SKM-1 treated with dmso at 0.1 percent for 144 hours (cell line): Measurements from ENCODE around the gene KIAA1586.
A peak's percentile ranks its signal among the peaks of the same experiment; 100 is the strongest.
"Not testable (repeated sequence)": the region's sequence is repeated elsewhere in the genome, so short reads cannot be mapped to it uniquely, and the experiment has no call there.

Experiments used
- DNase-seq: peaks from one replicate; lab custom pipeline; 2025; ENCODE audit not compliant: unreplicated experiment; lab: John Stamatoyannopoulos, UW

The KIAA1586 gene, protein sequence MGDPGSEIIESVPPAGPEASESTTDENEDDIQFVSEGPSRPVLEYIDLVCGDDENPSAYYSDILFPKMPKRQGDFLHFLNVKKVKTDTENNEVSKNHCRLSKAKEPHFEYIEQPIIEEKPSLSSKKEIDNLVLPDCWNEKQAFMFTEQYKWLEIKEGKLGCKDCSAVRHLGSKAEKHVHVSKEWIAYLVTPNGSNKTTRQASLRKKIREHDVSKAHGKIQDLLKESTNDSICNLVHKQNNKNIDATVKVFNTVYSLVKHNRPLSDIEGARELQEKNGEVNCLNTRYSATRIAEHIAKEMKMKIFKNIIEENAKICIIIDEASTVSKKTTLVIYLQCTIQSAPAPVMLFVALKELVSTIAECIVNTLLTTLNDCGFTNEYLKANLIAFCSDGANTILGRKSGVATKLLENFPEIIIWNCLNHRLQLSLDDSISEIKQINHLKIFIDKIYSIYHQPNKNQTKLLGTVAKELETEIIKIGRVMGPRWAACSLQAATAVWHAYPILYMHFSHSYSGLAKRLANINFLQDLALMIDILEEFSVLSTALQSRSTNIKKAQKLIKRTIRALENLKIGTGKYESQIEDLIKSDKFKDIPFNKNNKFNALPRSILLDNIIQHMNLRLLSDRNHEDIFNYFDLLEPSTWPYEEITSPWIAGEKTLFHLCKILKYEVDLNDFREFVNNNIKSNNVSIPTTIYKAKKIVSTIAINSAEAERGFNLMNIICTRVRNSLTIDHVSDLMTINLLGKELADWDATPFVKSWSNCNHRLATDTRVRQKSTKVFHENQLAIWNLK

DNA sequence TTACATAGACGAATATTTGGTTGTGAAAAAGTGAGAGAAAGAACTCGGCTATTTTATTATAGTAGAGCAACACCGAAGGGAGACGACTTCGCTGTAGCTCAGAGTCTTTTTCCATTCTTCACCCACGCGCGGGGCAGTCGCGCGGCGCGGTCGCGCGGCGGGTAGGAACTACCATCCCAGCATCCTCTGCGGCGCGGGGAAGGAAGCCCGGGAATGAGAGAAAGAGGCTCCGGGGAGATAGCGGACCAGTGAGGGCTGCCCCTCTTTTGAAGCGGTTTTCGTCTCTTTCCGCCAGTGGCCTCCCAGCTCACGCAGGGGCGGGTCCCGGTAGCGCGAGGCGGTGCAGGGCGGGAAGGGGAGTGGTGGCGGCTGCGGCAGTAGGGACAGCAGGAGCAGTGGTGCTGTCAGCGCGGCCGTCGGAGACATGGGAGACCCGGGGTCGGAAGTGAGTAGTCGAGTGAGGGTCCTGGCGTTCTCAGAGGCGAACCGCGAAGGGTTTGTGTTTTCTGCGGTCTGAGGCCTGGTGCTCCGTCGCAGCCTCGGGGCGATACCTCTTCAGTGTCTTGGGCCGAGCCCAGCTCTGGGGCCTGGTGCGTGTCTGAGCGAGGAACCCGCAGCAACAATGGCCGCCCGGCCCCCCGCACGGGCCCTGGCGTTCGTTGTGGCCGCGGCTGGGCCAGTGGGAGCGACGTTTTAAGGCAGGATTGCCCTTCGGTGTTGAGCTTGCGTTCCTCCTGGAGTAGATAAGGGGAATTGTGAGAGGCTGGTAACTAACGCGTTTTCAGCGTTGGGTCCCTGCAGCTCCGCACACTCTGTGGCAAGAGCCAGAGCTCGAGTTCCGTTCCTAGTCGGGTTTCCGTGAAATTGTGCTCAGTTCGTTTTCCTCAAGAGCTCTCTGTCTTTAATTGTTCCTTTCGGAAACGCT lies at the start of gene KIAA1586:
TSS of gene KIAA1586 (plus strand) at position 362 of the 925 bp plus-strand sequence. CDS start at position 425, 63 bp downstream.
- peak; percentile 91 for DNase-seq

DNA sequence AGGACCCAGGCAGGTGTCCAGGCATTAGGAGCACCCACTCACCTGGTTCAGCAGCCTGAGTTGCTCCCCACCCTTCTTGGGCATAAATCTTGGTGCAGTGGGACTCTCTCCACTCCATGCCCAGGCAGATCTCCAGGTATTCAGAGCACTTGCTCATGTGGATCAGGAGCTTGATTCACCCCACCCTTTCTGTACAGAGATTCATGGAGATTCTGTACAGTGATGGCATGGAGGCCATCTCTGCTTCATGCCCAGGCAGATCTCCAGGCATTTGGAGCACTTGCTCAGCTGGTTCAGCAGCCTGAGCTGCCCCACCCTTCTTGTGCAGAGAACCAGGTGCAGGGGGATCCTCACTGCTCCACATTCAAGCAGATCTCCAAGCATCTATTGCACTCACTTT lies 47.4 kb upstream of the KIAA1586 start:
- no peak for DNase-seq

DNA sequence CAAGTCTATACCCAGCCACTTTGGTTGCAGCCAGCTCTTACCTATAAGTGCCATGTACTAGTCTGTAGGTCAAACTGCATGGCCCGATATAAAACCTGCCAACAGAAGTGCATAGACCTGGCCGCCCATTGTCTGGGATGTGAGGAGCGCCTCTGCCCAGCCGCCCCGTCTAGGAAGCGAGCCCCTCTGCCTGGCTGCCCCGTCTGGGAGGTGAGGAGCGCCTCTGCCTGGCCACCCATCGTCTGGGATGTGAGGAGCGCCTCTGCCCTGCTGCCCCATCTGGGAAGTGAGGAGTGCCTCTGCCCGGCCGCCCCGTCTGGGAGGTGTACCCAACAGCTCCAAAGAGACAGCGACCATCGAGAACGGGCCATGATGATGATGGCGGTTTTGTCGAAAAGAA lies 46.7 kb upstream of the KIAA1586 start:
- not testable (repeated sequence) for DNase-seq

DNA sequence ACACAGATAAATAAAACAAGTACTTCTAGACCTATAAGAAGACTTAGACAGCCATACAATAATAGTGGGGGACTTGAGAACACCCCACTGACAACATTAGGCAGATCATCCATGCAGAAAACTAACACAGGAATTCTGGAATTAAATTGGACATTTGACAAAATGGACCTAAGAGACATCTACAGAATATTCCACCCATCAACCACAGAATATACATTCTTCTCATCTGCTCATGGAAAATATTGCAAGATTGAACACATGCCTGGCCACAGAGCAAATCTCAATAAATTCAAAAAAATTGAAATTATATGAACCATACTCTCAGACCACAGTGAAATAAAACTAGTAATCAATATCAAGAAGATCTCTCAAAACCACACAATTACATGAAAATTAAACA lies 44.3 kb upstream of the KIAA1586 start:
- DNase-seq = no peak

DNA sequence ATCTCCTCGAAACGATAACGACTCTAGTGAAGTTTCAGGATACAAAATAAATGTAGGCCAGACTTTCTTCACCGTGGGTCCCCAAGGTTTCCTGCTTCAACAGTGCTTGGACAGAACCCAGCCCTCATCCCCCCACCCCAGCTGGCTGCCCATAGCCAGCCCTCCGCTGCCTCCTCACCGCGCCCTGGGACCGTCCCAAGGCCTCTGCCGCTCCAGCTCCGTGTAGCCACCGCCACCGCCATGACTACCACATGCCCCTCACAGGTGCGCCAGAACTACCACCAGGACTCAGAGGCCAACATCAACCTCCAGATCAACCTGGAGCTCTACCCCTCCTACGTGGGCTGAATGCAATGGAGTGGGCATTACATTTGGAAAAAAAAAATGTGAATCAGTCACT lies 42.2 kb upstream of the KIAA1586 start:
- no peak for DNase-seq

DNA sequence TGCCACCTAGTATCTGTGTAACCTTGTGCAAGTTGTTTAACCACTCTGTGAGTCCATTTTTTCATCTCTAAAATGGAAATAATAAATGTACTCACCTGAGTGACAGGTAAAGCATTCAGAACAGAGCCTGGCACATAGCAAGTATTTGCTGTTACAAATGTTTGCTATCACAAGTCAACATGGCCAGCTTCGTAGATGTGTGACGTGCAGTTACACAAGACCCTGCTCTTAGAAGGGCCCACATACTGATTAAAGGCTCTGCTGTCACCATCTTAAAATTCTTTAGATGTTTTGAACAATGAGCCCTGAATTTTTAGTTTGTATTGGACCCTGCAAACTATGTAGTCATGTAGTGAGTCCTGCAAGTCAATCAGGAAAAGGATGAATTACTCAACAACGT lies 40.4 kb upstream of the KIAA1586 start:
- DNase-seq = no peak

DNA sequence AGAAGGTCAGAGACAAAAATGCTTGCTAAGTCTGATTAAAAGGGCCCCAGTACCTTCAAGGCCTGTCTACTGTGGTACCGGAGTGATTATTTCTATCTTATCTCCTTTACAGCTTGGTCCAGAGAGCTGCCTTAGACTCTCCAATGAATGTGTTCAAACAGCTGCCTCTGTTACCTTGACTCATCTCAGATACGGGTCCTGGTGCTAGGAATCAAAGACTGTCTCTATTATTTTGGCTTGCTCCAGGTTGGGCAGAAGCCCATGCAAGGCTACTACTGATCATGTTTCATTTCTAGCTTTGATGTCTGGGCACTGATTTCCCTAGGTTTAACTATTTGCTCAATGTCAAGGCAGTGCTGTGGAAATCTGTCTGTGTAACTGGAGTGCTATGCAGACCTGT lies 38.4 kb upstream of the KIAA1586 start:
- DNase-seq = not testable (repeated sequence)

- no peak for DNase-seq
Measured at GRCh38 chr6:57013521-57013926, 33.0 kb upstream of the KIAA1586 start.

DNA sequence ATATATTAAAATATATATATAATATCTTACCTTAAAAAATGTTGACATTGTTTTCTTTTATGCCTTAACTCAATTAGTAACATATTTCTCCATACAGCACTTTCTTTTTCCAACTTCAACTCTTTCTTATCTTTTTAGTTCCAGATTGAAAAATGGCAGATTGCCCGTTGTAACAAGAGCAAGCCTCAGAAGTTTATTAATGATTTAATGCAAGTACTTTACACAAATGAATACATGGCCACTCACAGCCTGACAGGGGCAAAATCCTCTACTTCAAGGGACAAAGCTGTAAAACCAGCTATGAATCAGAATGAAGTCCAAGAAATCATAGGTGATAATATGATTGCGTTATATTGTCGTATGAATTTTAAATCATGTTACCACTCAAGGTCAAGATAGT lies 29.4 kb upstream of the KIAA1586 start:
- DNase-seq = no peak

- no peak for DNase-seq
Measured at GRCh38 chr6:57017841-57018240, 28.7 kb upstream of the KIAA1586 start.

- no peak for DNase-seq
Measured at GRCh38 chr6:57019434-57019833, 27.1 kb upstream of the KIAA1586 start.

DNA sequence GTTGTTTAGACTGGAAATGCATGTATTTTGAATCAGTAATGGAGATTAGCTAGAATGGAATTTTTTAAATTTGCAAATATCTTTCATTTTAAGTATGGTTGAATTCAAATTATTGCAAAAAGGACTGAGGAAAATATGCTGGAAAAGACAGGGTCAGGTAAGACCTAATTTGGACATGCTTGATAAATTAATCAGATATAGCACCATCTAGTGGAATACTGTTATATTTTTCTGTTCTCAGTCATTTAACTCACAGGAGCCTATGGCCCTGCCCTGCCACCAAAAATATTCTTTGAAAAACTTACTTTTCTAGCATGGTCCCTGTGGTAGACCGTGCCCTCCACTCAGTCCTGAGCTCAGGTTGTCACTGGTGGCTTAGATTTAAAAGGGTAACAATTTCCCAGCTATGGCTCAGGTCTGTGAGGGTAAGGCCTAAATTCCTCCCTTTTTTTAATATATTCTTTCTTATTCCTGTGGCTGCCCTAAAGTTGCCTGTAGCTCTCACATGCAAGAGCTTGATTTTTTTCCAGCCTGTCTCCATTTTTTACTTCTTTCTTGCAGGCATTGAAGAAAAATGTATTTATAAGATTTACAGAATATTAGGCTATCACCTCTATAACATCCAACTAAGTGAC lies 25.3 kb upstream of the KIAA1586 start:
- DNase-seq = peak; percentile 41

- DNase-seq = no peak
Measured at GRCh38 chr6:57024321-57024720, 22.2 kb upstream of the KIAA1586 start.

DNA sequence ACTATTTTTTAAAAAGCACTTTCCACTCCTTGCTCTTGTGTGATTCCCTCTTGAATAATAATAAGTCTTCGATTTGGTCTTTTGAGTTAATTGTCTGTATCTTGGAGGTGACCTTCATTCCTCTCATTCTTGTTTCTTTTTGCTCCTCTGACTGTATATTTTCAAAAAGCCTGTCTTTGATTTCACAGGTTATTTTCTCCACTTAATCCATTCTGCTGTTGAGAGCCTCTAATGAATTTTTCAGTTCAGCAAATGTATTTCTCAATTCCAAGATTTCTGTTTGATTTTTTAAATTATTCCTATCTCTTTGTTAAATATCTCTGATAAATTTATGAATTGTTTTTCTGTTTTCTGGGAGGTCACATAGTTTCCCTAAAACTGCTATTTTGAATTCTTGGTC lies 21.7 kb upstream of the KIAA1586 start:
- no peak for DNase-seq

DNA sequence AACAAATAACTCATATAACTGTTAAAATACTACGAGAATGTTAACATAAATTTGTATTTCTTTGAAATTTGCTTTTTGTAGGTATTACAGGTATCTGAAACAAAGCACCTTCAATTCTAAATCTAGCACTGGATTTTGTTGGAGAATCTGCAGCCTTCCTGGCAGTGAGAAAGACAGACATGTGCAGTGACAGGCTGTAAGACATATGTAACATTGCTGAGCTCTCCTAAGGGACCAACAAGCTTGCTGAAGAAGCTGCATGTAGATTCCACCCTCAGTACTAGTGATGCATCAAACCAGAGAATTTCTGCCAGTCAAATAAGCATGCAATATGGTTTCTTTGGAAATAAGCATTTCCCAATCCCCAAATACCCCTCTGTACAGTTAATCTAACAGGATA lies 20.5 kb upstream of the KIAA1586 start:
- DNase-seq = no peak

DNA sequence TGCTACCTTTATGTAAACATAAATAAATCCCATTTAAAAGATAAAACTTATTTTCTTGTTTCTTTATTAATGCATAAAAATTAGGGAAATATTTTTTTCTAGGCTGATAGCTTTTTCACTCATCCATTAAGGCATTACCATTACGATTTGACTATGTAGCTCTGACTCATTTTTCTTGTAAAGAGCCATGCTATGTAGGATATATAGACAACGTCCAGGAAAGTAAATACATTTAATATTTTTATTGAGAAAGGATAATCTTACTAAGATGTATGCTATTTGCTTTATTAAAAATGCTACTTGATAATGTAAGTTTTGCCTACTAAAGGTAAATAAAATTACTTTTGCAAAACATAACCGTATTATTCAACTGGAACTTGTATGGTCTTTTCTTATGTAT lies 19.2 kb upstream of the KIAA1586 start:
- no peak for DNase-seq

- no peak for DNase-seq
Measured at GRCh38 chr6:57029213-57029612, 17.3 kb upstream of the KIAA1586 start.

DNA sequence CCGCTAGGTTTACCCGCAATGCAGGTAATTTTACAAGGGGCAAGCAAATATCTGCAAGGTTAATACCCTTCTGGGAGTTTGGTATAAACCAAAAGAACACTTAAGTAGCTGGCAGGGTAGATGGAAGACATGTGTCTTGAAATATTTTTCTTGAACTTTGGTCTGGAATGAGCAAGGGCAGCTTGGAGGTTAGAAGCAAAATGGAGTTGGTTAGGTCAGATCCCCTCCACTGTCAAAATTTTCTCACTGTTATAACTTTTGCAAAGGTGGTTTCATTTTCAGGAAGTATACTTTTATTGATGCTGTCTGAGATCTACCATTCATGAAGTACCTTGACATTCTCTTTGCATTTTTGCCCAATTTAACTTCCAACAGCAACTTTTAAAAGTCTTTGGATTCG lies 13.3 kb upstream of the KIAA1586 start:
- DNase-seq = no peak

GRCh38 chr6:57035549-57035948 lies 10.9 kb upstream of the KIAA1586 start:
- no peak for DNase-seq

- DNase-seq = no peak
Measured at GRCh38 chr6:57038906-57039305, 7.6 kb upstream of the KIAA1586 start.

DNA sequence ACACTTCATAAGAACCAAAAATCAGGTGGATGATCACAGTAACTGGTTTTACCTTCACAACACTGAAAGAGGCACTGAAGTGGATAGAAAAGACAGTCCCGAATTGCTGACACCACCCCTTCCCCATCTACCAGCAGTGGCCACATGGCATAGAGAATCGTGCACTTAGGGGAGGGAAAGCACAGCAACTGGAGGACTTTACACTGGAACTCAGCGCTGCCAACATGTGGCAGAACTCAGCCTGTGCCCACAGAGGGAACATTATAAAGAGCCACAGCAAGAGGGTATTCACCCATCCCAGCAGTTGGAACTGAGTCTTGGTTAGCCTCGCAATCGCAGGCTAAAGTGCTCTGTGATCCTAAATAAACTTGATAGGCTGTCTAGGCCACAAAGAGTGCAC lies 6.5 kb upstream of the KIAA1586 start:
- peak; percentile 21 for DNase-seq
